Fibroblast of gingiva (primary cell): Measurements from ENCODE around the gene BTBD17.

ENCODE experiments used
- DNase-seq: peaks from one replicate; pipeline ENCODE4 v3.0.0-alpha.2; 2011; ENCODE audit warnings: low read depth

Gene BTBD17

DNA sequence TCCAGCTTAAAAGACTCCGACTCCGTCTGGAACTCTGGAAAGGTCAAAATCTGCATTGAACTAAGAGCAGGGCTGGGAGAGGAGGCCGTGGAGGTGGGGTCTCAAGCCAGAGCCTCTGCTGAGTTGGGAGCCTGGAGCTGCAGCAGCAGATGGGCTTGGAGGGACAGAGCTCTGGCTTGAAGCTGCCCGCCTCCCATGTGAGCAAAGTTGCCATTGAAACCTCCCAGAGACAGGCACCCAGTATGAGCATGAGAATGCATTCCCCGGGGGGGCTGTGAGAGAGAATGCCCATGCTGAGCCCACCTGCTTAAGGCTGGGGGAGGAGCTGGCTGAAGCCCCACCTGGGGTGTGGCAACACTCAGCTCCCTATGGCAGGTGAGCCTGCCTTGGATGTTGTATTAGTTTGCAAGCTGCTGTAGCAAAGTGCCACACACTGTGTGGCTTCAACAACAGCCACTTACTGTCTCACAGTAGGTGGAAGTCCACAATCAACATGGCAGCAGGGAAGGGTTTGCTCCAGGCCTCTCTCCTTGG is 26.1 kb downstream of the BTBD17 start:
- no peak for DNase-seq

- no peak for DNase-seq
Observed at GRCh38 chr17:74334393-74335039, 27.2 kb downstream of the BTBD17 start.

GRCh38 chr17:74332763-74333283 is 28.8 kb downstream of the BTBD17 start:
- no peak for DNase-seq

- no peak for DNase-seq
Observed at GRCh38 chr17:74332017-74332650, 29.5 kb downstream of the BTBD17 start.

DNA sequence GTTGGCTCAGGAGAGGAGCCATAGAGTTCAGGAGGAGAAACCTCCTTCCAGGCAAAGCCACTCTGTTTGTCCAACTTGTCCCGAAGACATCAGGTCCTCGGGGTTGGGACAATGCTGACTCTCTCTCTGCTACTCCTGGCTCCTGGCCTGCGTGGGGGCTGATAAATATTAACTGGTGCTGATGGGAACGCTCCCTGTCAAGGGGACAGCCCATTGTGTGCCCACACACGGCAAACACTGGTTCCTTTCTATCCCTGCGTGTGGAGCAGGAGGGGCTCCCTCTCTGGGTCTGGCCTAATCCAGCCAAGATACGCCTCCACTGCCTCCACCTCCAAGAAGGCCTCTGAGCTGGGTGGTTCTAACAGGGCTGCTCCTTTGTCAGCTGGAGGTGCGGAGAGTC is 31.2 kb downstream of the BTBD17 start:
- no peak for DNase-seq

GRCh38 chr17:74329378-74329777 is 32.3 kb downstream of the BTBD17 start:
- DNase-seq, result no peak

DNA sequence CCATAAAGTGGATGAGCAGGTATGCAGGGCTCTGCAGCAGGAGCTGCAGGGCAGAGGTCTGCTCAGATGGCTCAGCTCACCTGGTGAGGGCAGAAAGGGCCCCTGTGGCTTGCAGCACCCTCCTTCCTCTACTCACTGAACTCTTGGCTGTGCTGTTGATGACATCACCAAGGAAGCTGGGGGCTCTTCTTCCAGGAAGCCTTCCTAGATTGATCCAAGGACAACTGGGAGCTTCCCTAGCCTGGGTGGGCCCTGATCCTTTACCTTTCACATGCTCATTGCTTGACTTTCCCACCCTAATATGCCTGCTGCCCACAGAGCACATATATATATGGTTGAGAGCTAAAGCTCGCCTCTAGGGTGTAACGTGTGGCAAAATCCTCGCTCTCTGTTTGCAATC is 33.2 kb downstream of the BTBD17 start:
- no peak for DNase-seq

- no peak for DNase-seq
Observed at GRCh38 chr17:74326506-74326905, 35.2 kb downstream of the BTBD17 start.

DNA sequence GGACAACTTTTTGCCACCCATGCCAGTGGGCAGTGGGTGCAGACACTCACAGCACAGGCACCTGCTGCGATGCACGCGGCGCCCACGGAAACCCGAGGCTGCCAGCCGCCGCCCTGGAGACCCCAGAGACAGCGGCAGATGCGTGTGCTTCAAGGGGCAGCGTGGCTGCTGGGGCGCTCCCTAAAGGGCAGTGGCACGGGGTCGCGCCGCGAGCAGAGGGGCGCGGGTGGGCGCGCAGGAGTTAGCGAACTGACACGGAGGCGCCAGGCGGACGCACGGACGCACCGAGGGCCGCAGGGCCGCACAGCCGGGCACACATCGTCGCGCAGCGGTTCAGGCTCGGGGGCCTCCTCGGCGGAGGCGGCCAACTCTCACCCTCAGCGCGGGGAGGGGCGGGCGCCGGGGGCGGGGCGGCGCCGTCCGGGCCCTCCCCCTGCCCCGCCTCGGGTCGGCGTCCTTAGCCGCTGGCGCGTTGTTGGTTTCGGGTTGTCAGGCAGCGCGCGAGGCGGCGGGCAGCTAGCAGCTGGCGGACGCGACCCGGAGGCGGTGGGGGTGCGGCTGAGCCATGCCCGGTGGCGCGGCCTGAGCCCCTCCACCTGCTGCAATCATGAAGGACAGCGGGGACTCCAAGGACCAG is 35.8 kb downstream of the BTBD17 start, which contains the start of gene KIF19:
Gene KIF19 (plus strand): TSS at position 484 of the 637 bp plus-strand sequence. CDS start 124 bp downstream, at position 608.
- DNase-seq, result no peak

DNA sequence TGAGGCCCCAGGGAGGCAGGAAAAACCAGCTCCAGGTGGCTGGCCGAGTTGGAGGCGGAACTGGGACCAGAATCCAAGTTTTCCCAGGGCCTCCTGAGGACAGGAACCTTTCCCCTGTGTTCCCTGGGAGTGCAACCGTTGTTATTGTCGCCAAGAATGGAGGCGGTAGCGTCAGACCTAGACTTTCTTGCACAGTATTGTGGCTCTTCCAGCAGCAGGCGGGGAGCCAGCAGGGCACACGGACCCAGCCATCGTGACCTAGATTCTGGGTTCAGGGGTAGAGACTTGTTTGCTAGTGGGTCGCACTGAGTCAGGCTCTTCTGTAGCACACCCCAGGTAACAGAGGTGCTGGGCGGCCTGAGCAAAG is 36.3 kb downstream of the BTBD17 start:
- no peak for DNase-seq

- DNase-seq, result no peak
Observed at GRCh38 chr17:74324521-74324920, 37.1 kb downstream of the BTBD17 start.

- DNase-seq, result no peak
Observed at GRCh38 chr17:74318391-74318790, 43.3 kb downstream of the BTBD17 start.

DNA sequence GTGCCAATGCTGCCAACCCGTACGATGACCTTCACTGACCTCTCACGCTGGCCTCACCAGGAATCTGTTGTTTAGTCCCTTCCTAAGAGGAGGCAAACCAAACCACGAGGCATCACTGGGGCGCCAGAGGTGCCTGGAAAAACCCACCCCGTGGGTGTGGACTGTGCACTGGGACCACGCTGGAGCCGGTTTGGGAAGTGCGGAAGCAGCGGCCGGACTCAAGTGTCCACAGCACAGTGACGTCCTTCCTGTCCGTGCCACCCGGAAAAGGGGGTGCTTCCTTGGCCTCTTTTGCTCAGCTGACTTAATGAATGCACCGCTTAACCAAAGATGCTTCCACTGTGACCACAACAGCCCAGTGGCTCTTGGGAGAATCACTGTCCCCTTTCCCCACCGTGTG is 44.6 kb downstream of the BTBD17 start:
- no peak for DNase-seq

DNA sequence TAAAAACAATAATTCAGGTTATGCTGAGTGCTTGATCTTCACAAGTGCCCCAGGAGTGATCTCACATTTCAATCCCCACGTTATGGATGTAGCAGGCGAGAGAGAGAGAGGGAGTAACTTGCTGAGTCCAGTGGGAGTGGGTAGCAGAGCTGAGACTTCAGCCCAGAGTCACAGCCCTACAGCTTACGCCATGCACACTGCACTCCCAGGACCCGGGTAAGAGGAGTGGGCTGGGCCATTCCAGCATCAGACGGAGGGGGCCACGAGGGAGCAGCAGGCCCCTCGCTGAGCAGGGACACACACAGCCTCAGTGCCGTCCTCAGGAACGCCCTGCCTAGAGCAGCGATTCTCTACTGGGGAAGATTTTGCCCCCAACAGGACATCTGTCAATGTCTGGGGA is 45.4 kb downstream of the BTBD17 start:
- no peak for DNase-seq

DNA sequence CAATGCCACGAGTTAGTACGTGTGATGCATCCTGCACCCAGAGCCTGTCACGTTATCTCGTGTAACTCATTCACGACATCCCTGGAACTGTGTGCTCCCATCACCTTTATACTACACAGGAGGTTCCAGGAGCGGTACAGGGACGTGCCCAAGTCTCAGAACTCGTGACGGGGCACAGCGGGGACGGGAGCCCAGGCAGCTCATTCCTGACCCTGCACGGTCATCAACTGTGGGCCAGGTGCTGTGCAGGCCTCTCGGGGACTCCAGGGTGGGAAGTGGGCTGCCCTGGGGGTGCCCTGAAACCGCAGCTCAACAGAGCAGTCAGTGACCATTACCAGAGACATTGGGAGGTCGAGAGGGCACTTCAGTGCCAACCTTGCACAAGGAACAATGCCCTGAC is 46.8 kb downstream of the BTBD17 start:
- DNase-seq, result no peak

- DNase-seq, result no peak
Observed at GRCh38 chr17:74309902-74310301, 51.8 kb downstream of the BTBD17 start.

GRCh38 chr17:74307984-74308773 is 53.5 kb downstream of the BTBD17 start:
- DNase-seq, result no peak
